Measurements from ENCODE around the gene BRIP1.

BRIP1 gene

DNA sequence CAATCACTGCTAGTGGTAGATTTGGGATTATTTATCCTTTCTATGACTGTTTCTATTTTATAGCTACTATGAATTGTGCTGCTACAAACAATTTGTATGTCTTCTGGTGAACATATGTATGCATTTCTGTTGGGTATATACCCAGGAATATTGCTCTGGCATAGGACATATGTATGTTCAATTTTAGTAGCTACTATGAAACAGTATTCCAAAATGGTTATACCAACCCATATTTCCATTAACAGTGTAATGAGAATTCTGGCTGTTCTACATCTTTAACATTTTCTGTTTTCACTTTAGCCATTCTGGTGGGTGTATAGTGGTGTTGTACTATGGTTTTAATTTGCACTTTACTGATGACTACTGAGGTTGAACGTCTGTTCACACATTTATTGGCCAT, 214.7 kb downstream of the BRIP1 start:
- DNase-seq: no peak

DNA sequence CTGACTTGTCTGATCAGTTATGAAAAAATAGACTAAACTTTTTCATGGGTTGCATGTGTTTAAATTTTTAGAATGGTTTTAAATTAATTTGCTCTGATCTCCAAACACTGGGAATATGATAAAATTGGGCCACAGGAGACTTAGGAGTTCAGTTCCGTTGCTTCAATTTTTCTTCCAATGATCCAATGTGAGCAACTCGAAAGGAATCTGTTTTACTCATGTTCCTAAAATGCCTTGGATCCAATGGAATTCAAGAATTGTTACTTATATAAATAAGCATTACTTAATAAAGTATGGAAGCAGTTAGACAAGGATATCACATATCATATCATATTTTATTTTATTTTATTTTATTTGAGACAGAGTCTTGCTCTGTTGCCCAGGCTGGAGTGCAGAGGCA, 216.3 kb downstream of the BRIP1 start:
- DNase-seq: peak; percentile 61

DNA sequence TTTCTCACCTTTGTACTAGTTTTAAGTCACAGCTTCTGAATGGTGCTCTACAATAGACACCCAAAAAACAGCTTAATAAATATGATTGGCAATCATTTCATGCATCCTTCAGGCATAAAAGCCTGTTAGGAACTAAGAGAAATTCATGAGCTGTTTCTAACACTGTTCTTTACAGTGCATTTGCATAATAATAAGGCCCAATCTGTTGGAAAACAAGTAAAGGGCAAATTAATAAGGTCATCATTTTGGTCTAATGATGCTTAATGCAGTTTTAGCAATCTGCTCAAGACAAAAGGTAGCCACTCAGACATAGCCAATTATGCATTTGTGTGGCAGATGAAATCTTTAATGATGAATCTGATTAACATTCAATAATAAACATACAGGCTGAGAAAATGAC, 216.8 kb downstream of the BRIP1 start:
- DNase-seq: no peak

DNA sequence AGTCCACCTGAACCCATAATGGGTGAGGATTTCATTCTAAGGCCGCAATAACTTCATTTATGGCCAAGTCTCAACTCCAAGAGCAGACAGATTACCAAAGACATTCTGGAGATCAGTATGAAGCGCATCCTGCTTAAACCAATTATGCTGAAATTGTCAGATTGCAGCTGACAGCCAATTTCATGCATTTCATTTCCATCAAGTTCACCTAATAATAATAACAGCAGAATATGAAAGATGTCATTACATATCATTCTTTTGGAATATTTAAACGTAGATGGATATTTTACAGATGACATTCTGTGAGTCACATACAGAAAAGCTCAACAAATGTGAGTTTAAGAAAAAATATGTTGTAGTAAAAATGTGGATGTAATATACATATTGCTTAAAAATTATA, 217.4 kb downstream of the BRIP1 start:
- DNase-seq: no peak

DNA sequence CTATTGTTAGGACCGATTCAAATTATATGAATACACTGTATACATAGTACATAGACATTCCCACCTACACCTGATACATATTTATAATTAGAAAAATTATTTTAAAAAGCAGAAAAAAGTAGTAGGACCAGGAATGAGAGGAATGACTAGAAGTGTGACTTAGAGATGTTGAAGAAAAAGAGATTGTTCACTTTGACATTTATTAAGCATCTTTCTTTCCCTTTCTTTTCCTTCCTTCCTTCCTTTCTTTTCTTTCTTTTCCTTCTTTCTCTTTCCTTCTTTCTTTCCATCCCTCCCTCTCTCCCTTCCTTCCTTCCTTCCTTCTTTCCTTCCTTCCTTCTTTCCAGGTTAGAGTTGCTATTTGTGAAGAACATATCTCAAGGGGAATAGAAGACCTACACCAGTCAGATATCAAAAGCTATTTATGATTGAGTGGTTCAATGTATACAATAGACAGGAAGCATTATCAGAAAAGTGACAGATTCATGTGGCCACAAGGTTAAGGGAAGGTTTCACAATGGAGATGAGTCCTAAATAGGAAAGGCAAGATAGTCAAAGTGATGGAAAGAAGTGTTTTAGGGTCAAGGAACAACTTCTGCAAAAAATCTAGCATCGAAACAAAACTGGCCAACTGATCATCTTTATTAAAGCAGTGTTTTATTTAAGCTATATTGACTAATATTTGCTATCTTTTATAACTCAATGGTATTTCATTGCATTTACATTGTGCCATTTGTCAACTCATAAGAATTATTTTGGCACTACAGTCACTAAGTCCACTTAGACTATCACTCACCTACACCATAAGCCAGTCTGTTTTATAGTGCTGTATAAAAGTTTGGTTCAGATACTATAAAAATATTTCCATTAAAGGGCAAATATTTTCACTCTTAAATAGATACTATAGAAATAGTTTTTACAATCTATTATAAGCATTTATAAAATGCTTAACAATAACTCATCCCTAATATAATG, 218.2 kb downstream of the BRIP1 start:
- no peak for DNase-seq

DNA sequence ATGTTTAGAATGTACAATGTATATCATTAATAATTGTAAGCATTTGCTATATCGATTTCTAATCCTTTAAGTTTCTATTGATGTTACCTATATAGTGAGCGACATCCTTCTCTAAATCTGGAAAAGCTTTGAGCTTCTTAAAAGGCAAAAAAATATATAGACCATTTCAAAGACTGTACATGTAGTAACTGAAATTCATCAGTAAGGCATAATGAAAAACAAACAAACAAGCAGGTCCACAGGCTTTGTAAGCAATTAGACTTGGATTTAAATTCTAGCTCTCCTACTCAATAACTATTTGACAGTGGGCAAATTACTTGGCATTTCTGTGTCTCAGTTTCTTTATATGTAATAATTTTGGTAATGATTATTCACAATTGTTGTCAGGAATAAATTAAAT, 220.6 kb downstream of the BRIP1 start:
- no peak for DNase-seq

DNA sequence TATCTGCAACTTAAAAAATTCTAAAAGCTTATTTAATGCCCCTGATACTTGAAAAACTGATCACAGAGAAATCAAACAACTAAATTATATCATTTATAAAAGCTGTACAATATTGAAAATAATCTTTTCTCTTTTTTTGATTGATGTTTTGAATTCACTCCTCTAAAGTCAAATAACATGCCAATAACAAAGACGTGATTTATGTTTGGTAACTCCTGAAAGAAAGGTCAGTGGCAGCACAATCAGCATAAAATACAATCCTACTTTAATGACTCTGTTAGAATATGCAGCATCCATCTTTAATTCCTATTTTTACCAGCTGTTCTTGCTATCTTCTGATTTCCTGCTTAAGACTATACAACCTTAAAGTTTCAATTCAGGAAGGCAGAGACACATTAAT, 221.6 kb downstream of the BRIP1 start:
- no peak for DNase-seq

DNA sequence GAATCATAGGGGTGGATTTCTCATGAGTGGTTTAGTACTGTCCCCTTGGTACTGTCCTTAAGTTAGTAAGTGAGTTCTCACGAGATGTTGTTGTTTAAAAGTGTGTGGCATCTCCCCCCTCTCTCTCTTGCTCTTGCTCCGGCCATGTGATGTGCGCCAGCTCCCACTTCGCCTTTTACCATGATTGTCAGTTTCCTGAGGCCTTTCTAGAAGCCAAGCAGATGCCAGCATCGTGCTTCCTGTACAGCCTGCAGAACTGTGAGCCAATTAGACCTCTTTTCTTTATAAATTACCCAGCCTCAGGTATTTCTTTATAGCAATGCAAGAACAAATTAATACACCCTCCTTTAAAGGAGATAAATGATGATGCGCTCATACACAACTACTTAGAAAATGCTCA, 222.2 kb downstream of the BRIP1 start:
- no peak for DNase-seq

DNA sequence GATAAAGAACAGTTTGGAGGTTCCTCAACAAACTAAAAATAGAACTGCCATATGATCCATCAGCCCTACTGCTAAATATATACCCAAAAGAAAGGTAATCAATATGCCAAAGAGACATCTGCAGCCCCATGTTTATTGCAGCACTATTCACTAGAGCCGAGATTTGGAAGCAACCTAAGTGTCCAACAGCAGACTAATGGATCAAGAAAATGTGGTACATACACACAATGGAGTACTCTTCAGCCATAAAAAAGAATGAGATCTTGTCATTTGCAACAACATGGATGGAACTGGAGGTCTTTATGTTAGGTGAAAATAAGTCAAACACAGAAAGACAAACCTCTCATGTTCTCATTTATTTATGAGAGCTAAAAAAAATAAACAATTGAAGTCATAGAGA, 223.5 kb downstream of the BRIP1 start:
- DNase-seq: no peak

DNA sequence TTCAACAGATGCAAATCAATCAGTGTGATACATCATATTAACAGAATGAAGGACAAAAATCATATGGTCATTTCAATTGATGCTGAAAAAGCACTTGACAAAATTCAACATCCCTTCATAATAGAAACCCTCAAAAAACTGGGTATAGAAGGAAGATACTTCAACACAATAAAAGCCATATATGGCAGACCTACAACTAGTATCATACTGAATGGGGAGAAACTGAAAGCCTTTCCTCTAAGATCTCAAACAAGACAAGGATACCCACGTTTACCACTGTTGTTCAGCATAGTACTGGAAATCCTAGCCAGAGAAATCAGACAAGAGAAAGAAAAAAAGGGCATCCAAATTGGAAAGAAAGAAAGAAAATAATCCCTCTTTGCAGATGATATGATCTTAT, 225.2 kb downstream of the BRIP1 start:
- DNase-seq: no peak

DNA sequence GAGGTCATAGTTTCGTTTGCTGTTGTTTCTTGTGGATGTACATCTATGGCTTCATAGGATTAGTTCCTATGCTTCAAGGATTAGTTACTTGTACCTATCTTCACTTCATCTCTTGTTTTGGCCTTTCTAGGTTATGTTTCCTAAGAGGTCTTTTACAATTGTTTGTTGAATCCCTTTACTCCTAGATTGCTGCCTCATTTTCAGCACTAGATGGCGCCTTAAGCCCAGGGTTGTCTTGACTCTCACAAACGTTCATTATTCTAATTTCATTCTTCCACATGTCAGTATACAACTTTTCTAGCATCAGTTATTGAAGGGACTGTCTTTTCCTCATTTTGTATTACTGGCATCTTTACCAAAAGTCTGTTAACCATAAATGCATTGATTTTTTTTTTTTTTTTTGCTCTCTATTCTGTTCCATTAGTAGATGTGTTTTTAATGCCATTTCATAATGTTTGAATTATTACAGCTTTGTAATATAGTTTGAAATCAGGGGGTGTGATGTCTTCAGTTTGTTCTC, 227.4 kb downstream of the BRIP1 start:
- peak; percentile 11 for DNase-seq

DNA sequence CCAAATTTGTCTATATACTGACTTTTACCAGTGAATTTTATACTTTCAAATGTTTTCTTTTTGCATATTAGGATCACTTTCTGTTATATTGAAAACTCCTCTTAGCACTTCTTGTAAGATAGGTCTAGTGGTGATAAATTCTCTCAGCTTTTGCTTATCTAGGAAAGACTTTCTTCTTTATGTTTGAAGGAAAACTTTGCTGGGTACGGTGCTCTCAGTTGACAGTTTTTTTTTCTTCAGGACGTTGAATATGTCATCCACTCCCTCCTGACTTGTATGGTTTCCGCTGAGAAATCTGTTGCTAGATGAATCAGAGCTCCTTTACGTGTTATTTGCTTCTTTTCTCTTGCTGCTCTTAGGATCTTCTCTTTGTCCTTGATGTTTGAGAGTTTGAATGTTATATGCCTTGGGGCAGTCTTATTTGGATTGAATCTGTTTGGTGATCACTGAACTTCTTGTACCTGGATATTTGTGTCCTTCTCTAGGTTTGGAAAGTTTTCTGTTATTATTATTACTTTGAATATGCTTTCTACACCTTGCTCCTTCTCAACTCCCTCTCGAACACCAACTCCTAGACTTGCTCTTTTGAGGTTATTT, 228.3 kb downstream of the BRIP1 start:
- DNase-seq: no peak

DNA sequence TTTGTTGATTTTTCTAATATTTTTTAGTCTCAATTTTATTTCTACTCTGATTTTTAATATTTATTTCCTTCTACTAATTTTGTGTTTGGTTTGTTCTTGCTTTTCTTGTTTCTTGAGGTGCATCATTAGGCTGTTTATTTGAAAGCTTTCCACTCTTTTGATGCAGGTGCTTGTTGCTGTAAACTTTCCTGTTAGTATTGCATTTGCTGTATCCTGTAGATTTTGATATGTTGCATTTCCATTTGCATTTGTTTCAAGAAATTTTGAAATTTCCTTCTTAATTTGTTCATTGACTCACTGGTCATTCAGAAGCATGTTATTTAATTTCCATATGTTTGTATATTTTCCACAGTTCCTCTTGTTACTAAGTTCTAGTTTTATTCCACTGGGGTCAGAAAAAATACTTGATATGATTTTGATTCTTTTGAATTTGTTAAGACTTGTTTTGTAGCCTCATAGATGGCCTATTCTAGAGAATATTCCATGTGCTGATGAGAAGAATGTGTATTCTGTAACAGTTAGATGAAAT, 229.3 kb downstream of the BRIP1 start:
- no peak for DNase-seq

DNA sequence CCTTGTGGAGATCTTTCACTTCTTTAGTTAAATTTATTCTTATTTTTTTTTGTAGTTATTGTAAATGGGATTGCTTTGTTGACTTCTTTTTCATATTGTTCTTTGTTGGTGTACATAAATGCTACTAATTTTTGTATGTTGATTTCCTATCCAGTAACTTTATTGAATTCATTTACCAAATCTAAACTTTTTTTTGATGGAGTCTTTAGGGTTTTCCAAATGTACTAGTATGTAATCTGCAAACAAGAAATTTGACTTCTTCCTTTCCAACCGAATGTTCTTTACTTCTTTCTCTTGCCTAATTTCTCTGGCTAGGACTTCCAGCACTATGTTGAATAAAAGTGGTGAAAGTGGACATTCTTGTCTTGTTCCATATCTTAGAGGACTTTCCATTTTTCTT, 230.5 kb downstream of the BRIP1 start:
- no peak for DNase-seq

DNA sequence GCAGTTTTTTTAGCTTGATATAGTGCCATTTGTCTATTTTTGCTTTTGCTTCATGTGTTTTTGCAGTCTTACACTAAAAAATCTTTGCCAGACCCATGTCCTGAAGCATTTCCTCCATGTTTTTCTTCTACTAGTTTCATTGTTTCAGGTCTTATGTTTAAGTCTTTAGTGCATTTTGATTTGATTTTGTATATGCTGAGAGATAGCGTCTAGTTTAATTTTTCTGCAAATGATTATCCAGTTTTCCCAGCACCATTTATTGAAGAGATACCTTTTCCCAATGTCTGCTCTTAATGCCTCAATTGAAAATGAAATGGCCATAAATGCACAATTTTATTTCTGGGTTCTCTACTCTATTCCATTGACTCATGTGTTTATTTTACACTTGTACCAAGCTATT, 231.5 kb downstream of the BRIP1 start:
- no peak for DNase-seq

Measured in NCI-H226 (cell line).